NCI-H2196 treated with DMSO at 0.1 percent for 48 hours (cell line): ENCODE measurements around the gene SPON1.
"Not testable (repeated sequence)": the region's sequence is repeated elsewhere in the genome, so short reads cannot be mapped to it uniquely, and the experiment has no call there.

Source experiments
- DNase-seq: peaks from one replicate; lab custom pipeline; 2025; ENCODE audit not compliant: unreplicated experiment; lab: John Stamatoyannopoulos, UW

SPON1 gene

GRCh38 chr11:14267861-14268635, 305.5 kb downstream of the SPON1 start:
- no peak for DNase-seq

DNA sequence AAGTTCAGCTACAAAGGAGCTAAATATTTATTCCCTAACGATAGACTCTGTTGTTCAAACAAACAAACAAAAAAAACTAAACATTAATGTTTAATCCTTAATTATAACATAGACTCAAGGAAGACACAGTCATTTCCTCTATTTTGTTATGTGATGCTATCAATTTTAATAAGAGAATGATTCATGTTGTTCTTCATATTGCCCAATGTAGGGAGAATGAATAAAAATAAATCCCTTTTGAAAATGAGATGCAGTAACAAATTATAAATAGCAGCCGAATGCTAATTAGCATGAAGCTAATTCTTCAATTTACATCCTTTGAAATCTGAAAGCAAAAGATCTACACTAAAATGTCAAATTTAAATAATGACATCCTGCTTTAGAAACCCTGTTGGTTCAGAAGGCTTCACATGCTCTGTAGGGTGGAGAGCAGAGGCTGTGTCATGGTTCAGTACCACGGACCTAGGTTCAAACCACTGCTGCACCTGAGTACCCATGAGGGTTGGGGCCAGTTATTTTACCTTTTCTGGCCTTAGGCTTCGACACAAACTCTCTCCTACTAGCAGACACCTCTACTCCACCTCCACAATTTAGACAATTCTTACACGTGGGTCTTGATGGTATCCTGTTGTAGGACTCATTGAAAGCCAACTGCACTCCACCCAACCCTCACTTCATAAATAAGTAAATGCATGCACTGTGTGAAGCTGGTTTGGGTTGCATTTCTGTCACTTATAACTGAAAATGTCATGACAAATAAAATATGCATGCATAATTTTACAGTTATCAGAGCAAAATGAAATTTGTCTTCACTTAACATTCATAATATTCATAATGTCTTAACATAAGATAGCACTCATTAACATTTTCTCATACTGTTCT, 307.4 kb downstream of the SPON1 start:
- DNase-seq = no peak

DNA sequence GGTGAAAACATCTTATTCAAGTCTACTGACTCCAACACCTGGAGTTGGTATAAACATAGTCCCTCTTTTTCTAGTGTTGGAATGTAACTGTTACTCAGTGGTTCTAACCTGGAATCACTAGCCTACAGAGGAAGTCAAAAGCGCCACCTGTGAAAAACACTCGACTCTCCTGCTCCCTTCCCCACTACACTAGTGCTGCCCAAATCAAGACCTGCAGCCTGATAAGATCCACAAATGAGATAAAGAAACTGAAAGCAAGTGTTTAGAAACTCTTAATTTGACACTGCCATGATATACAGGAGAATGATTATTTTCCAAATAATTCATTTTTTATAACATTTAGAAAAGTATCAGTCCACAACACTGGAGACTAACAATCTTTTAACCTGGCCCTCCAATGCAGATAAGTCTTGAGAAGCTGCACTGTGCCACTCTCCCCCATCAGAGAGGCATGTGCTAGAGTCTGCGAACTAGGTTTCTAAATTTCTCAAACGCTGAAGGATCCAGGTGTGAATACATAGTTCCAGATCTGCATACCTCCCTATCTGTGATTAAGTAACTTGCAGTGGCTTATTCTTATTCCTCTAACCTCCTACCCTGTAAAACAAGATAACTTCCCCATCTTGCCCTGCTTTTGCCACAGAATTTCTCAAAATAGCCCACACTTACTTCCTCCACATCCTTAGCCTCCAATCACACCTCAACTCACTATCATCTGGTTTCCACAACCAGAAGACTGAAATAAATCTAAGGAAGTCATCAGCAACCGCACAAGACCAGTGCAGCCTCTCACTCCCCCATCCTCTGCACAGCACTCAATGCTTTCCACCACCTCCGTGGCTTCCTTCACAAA, 308.4 kb downstream of the SPON1 start:
- no peak for DNase-seq

DNA sequence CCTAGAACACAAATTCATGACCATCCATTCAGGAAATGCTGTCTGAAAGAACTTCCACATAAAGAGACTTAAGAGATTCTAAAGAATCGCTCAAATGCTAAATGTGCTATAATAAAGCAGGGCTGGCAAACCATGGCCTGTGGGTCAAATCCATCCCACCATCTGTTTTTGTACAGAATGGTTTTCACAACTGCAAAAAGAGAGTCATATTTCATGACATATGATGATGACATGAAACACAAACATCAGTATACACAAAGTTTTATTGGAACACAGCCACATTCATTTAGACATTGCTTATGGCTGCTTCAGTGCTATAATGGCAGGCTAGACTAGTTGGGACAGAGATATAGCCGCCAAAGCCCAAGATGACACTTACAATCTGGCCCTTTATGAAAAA, 311.4 kb downstream of the SPON1 start:
- no peak for DNase-seq

DNA sequence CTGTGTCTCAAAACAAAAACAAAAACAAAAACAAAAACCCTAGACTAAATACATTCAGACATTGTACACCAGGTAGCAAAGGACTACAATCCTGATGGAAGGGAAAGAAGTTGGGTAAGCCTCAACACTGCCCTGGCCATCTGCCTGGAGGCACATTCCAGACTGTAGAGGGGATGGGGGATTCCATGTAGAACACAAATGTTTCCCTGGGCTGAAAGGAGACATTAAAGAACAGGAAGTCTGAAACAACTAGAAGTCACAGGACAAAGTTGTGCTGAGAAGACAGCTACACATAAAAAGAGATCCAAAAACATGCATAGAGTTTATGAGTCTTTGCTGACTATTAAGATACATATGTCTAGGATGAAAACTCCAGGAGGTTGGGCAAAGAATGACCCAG, 312.6 kb downstream of the SPON1 start:
- no peak for DNase-seq

DNA sequence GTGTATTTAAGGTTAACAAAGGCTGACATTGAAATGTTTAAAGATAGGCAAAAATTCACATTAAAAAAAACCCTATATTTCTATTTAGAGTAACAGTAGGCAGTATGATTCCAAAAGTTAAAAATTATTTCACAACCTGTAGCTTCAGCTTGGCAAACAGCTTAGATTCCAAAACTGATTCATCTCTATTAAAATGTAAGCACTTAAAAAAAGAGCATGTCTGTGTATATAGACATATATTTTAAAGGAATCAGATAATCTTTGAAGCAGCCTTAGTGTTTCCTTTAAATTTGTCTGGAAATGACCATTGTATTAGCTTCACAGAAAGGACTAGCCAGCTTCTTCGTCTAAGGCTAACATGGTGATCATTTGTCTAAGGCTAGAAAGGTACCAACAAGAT, 316.3 kb downstream of the SPON1 start:
- DNase-seq = not testable (repeated sequence)

GRCh38 chr11:14288189-14288935, 325.8 kb downstream of the SPON1 start:
- DNase-seq = no peak

DNA sequence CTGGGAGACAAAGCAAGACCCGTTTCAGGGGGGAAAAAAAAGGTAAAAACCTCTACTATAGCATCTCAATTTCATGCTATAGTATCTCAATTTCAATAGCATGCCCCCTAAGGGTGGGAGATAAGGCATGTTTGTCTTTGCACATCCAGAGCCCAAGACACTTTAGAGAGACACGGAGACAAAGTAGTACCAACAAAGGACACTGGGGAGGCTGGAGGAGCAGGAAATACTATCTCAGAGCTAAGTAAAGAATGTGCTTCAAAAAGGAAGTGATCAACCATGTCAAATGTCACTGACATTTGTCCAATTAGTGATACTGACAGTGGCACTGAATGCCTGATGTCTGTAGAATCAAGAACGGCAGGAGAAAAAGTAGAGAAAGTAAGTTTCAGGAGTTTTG, 327.9 kb downstream of the SPON1 start:
- no peak for DNase-seq

GRCh38 chr11:14299921-14300320, 337.4 kb downstream of the SPON1 start:
- DNase-seq = no peak

- peak; percentile 30 for DNase-seq
Measured at GRCh38 chr11:14300661-14301304, 338.3 kb downstream of the SPON1 start.

- DNase-seq = no peak
Measured at GRCh38 chr11:14304601-14305000, 342.1 kb downstream of the SPON1 start.

- no peak for DNase-seq
Measured at GRCh38 chr11:14305649-14306048, 343.1 kb downstream of the SPON1 start.

GRCh38 chr11:14306481-14306880, 344.0 kb downstream of the SPON1 start:
- DNase-seq = no peak

DNA sequence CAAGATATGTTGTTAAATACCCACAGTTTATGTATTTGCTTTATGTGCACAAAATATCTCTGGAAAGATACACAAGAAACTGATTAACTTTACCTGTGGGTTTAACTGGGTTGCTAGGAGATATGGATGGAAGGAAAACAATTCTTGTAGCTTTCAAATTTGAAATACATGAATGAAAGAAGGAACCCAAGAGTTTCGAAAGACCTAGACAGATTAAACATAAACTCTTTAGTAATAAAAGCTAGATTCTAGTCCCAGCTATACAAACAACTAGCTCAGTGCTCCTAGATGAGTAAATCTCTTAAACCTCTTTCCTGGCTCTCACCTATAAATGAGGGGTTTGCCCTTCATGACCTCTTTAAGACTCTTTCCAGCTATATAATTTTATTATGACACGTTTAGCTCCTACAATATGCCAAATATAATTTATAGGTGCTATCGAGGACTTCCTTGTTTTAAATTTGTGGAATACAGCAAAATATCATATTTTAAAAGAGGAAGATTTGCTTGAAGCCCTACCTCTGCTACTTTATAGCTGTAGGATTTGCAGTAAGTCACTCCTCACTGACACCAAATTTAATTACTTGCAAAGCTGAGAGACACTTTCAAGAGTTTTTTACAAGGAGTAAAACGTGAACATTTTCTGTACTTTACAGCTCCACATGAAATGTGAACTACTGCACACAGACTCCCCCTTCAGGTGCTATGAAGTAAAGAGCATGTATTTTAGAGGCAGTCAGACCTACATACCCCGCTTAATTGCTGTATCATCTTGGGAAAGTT, 345.8 kb downstream of the SPON1 start:
- peak; percentile 10 for DNase-seq

DNA sequence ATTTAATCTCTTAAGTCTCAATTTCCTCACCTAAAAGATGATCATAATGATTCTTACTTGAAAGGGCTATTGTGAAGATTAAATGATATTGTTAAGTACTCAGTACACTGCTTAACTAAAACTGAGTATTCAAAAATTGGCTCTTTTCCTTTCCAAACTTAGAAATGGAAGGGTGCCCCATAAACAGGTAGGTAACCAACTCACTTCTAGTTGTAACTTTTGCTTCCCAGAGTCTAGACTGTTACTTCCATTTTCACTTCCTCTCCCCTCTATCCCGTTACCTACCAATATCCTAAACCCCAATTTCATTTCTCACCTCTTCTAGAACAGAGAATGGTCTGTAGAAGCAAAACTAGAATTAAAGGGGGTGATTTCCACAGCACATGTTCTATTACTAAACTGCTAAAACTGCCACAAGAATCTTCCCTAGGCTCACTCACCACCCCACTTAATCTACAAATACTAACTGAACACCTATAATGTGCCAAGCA, 346.4 kb downstream of the SPON1 start:
- DNase-seq = no peak

- DNase-seq = peak; percentile 12
Measured at GRCh38 chr11:14309425-14310192, 347.1 kb downstream of the SPON1 start.

GRCh38 chr11:14310679-14311078, 348.2 kb downstream of the SPON1 start:
- no peak for DNase-seq

DNA sequence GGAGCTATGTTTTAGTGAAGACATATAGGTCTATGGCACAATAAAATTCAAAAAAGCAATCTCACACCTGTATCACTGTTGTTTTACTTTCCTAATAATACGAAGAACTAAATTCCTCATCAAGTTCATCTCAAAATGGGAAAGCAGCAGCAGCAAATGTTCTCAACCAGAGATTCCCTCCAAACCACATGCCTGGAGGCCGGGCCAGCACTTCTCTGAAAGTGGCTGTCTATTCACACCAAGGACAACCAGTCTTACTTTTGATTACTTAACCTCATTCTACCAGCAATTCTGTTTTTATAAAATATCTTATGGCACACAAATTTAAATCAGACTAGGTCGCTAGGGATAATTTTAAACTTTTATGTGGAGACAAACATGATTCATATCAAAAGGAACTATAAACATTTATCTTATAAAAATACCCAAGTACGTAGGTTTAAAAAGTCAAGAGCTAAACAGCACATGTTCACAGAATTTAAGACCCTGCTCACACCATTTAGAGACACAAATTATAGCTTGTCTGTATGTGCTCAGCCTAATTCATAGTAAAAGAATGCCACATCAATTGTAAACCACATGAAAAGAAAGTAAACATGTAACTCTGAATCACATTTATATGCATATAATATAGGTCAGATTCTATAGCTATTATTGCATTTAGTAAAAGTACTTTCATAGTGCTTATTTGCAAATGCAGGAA, 350.4 kb downstream of the SPON1 start:
- DNase-seq = no peak
